ENCODE measurements around the gene CELA2A.
A peak's percentile ranks its signal among the peaks of the same experiment; 100 is the strongest.
"Not testable (repeated sequence)": the region's sequence is repeated elsewhere in the genome, so short reads cannot be mapped to it uniquely, and the experiment has no call there.

CELA2A gene

DNA sequence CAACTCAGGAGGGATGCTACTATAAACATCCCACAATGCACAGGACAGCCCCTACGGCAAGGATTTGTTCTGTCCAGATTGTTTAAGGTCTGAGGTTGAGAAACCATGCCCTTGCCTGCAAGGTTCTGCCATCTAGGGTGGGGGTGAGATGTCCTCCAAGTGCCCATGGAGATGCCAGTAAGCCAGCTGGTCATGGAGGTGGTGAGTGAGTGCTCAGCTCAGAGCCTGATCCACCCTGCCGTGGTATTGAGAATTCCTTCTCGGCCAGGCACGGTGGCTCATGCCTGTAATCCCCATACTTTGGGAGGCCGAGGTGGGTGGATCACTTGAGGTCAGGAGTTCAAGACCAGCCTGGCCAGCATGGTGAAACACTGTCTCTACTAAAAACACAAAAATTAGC is 31.6 kb upstream of the CELA2A start:
- DNase-seq (ENCODE audit: low read depth, low spot score): no peak
- no peak for TF ChIP-seq CTCF (IDR thresholded peaks at IDR 0.05; ENCODE audit: low read depth, low read length)
- in situ Hi-C loops (cut with HindIII; ENCODE audit: low sequenced_read_pairs): loop anchor here (25.0 kb wide), 1 partner anchor 288 kb away; no protein-coding TSS in a partner anchor
- no peak overlapping the region for H3K4me3 ChIP-seq (ENCODE audit: low read depth, low read length)

DNA sequence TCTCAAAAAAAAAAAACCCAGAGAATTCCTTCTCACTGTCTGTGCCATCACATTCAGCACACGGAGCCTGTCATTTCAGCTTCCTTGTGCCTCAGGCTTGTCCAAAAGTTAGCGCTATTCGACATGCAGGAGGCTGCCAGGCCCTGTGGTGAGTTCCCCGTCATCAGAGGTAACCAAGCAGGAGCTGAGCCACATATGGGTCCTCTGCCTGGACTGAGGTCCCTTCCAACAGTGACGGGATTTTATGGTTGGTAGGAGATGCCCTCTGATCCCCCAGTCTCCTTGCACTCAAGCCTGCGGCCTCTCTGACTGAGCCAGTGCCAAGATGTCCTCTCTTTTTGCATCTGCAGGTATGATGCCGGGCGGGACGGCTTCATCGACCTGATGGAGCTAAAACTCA is 31.0 kb upstream of the CELA2A start:
- in situ Hi-C loops (cut with HindIII; ENCODE audit: low sequenced_read_pairs): loop anchor here (25.0 kb wide), 1 partner anchor 288 kb away; no protein-coding TSS in a partner anchor
- no peak overlapping the region for H3K4me3 ChIP-seq (ENCODE audit: low read depth, low read length)
- no peak for TF ChIP-seq CTCF (IDR thresholded peaks at IDR 0.05; ENCODE audit: low read depth, low read length)
- DNase-seq (ENCODE audit: low read depth, low spot score): no peak

DNA sequence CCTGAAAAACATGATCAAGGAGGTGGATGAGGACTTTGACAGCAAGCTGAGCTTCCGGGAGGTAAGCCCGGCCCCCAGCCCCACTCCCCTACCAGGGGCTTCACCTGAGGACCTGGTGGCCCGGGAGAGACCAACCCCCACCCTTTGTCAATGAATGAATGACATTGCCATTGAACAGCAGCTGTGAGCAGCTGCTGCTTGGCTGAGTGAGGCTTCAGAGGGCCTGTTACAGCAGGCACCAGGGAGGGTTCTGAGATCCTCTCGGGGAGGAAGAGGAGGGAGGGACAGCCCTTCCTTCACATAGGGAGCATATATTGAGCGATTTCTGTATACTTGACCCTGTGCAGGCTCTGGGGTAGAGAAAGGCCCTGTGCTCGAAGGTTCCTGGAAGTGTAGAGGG is 30.6 kb upstream of the CELA2A start:
- in situ Hi-C loops (cut with HindIII; ENCODE audit: low sequenced_read_pairs): loop anchor here (25.0 kb wide), 1 partner anchor 289 kb away; no protein-coding TSS in a partner anchor
- no peak overlapping the region for H3K4me3 ChIP-seq (ENCODE audit: low read depth, low read length)
- no peak for TF ChIP-seq CTCF (IDR thresholded peaks at IDR 0.05; ENCODE audit: low read depth, low read length)
- DNase-seq (ENCODE audit: low read depth, low spot score): no peak

DNA sequence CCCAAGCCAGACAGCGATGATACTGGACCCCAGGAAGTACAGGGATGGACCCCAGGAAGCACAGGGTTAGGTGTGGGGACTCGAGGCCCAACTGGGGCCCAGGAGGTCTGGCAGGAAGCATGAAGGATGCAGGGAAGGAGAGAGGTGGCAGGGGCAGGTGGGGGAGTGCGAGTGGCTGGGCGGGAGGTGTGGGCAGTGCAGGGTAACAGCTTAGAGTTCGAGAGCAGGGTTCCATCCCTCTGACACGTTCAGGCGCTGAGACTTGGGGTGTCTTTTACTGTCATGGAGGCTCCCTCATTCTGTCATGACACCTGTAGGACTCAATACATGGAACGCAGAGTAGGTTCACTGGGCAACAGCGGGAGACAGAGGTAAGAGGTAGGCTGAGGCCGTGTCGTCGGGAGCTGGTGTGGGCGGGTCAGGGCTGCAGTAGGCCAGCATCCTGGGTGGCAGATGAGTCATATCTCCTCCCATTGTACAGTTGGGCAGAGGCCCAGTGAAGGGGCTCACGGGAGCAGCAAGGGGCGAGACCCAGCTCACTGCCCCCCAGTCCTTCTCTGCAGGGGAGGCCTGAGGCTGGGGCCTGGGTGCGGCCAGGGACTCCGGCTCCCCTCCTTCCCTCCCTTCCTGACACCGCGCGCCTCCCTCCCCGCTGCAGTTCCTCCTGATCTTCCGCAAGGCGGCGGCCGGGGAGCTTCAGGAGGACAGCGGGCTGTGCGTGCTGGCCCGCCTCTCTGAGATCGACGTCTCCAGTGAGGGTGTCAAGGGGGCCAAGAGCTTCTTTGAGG is 29.8 kb upstream of the CELA2A start:
- H3K4me3 ChIP-seq (ENCODE audit: low read depth, low read length): no peak overlapping the region
- DNase-seq (ENCODE audit: low read depth, low spot score): no peak
- in situ Hi-C loops (cut with HindIII; ENCODE audit: low sequenced_read_pairs): loop anchor here (25.0 kb wide), 1 partner anchor 289 kb away; no protein-coding TSS in a partner anchor
- peak; percentile 14 for TF ChIP-seq CTCF (IDR thresholded peaks at IDR 0.05; ENCODE audit: low read depth, low read length)

- no peak for DNase-seq (ENCODE audit: low read depth, low spot score)
- H3K4me3 ChIP-seq (ENCODE audit: low read depth, low read length): no peak overlapping the region
- TF ChIP-seq CTCF (IDR thresholded peaks at IDR 0.05; ENCODE audit: low read depth, low read length): no peak
- in situ Hi-C loops (cut with HindIII; ENCODE audit: low sequenced_read_pairs): loop anchor here (25.0 kb wide), 1 partner anchor 290 kb away; no protein-coding TSS in a partner anchor
Measured at GRCh38 chr1:15427280-15427666, 29.3 kb upstream of the CELA2A start.

DNA sequence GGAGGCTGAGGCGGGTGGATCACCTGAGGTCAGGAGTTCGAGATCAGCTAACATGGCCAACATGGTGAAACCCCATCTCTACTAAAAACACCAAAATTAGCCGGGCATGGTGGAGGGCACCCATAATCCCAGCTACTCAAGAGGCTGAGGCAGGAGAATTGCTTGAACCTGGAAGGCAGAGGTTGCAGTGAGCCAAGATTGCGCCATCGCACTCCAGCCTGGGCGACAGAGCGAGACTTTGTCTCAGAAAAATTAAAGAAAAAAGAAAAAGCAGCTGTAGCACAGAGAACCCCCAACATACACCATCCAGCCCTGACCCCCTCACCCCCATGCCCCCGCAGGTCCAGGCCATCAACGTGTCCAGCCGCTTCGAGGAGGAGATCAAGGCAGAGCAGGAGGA is 28.3 kb upstream of the CELA2A start:
- in situ Hi-C loops (cut with HindIII; ENCODE audit: low sequenced_read_pairs): loop anchor here (25.0 kb wide), 1 partner anchor 291 kb away; no protein-coding TSS in a partner anchor
- not testable (repeated sequence) for H3K4me3 ChIP-seq (ENCODE audit: low read depth, low read length); DNase-seq (ENCODE audit: low read depth, low spot score)

DNA sequence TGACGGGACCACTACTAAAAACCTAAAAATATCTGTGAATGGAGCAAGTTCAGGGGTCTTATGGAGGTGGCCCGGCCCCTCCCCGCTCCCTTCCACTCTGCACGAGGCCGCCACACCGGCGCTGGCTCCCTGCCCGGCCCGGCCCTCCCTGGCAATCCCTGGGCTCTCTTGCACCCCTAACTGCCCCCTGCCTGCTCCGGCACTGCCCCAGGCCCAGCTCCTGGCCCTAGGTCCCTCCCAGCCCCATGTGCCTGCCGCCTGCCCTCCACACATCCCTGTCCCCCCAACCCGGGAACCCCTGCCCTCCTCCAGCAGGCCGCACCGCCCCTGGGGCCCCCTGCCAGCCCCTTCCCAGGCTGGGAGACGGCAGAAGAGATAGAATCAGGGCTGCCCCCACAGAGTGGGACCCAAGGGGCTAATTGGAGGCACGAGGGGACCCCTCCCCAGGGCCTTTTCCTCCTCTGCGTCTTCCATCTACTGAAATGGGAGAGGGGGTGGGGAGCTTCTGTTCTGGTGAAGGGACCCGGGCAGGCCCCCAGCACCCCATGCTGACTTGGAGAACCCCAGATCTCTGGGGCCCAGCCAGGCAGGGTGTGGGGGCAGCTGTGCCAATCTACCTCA is 27.6 kb upstream of the CELA2A start:
- in situ Hi-C loops (cut with HindIII; ENCODE audit: low sequenced_read_pairs): loop anchor here (25.0 kb wide), 1 partner anchor 292 kb away; no protein-coding TSS in a partner anchor
- no peak for DNase-seq (ENCODE audit: low read depth, low spot score)
- no peak overlapping the region for H3K4me3 ChIP-seq (ENCODE audit: low read depth, low read length)
- no peak for TF ChIP-seq CTCF (IDR thresholded peaks at IDR 0.05; ENCODE audit: low read depth, low read length)
